Measurements from ENCODE around the gene GID8.
A peak's percentile ranks its signal among the peaks of the same experiment; 100 is the strongest.

GID8 gene

DNA sequence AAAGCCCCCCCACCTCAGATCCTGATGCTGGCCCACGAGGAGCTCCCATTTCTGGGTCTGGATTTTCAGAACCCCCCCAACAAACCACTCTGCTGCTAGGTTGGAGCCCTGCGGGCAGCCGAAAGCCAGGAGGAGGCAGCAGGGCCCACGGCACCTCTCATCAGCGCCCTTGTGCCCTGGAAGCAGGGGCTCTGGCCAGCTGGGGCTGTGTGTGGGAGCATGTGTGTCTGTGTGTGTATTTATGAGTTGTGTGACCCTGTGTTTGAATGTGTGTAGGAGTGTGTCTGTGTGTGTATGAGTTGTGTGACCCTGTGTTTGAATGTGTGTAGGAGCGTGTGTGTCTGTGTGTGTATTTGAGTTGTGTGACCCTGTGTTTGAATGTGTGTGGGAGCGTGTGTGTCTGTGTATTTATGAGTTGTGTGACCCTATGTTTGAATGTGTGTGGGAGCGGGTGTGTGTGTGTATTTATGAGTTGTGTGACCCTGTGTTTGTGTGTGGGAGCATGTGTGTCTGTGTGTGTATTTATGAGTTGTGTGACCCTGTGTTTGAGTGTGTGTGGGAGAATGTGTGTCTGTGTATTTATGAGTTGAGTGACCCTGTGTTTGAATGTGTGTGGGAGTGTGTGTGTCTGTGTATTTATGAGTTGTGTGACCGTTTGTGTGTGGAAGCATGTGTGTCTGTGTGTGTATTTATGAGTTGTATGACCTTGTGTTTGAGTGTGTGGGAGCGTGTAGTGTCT lies 33.4 kb downstream of the GID8 start:
- DNase-seq: no peak

- DNase-seq: peak; percentile 79
Observed at GRCh38 chr20:62971950-62972844, 34.2 kb downstream of the GID8 start.

GRCh38 chr20:62972845-62973745 lies 35.1 kb downstream of the GID8 start:
- no peak for DNase-seq

DNA sequence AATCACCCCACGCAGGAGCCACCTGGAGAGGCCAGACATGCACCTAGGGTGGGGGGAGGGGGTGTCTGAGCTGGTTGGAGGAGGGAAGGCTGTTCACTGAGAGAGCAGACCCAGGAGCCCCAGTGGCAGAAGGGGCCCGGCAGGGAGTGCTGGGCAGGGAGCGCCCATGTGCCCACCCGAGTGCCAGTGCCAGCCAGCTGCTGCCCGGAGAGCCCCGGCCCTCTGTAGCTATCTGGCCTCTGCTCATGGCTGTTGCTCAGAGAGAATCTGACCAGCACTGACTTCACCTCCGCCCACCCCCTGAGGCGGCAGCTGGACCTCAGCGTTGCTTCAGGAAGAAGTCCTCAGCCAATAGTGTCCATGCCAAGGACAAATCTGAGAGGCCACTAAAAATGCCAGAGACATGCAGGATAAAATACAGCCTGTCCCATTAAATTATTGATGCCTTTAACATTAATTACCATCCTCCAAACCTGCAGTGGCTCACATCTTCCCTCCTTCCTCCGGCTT lies 37.4 kb downstream of the GID8 start:
- no peak for DNase-seq

- no peak for DNase-seq
Observed at GRCh38 chr20:62975812-62976508, 38.0 kb downstream of the GID8 start.

DNA sequence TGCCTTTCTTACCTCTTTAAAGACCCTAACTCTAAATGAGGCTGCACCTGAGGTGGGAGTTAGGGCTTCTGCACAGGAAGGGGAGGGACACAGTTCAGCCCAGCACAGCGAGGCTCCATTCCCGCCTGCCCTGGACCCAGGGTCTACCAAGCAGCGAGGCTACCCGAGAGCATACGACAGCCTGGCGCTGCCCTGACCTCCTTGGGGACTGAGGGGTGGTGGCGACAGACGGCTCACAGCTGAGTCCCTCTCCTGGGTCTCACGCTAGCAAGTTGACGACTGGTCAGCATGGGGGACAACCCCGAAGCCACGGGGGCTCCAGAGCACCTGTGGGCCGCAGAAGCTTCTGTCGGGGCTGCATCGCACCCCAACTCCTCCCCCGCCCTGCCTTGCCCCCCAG lies 38.9 kb downstream of the GID8 start:
- no peak for DNase-seq

DNA sequence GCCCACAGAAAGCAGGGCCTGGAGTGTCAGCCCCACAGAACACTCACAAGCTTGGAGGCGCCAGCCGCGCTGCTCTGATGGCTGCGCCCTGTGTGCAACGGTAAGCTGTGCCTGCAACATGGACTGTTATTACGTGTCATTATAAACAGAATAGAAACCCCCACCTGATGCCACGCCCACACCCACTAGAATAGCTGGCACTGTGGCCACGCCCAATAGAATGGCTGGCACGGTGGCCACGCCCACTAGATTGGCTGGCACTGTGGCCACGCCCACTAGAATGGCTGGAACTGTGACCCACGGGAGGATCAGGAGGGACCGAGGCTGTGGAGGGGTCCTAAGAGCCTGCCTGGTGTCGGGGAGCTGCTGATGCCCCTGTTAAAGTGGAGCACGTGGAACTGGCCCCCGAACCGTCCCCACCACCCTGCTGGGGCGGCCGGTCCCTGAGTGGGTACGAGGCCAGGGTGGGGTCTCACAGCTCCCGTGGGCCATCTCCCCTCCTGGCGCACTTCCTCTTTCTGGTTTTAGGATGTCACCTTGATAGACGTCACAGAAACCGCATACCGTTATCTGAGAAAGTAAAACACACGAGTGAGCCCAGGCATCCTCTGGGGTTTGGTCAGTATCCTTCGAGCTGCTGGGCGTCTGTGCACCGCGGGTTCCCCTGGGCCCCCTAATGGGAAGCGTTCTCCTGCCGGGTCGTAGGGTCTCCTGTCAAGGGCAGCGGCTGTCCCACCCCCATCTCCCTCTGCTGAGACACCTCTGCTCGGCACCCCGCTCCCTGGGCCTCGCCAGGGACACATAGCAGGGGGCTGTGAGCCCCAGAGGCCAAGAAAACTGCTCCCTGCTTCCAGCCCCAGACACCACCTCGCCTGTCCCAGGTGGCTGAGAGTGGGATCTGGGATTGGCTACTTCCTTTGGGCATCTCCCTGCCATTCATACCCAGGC lies 39.9 kb downstream of the GID8 start:
- peak; percentile 81 for DNase-seq

- DNase-seq: no peak
Observed at GRCh38 chr20:62978561-62978943, 40.6 kb downstream of the GID8 start.

DNA sequence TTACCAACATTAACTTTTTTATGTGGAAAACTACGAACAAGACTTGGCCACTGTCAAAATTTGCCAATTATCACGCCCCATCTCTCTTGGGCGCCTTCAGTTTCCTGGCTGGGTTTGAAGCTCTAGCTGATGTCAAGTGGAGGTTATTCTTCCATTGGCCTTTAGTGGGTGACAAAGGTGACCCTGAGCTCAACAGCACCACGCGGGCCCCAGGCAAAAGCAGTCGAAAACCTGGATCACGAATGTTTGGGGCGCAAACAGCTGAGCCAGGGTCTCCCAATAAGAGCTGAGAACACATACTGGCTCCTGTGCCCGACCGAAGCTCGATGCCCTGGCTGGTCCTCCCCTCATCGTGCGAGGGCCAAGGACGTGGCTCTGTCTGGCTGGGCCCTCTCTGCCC lies 41.4 kb downstream of the GID8 start:
- no peak for DNase-seq

DNA sequence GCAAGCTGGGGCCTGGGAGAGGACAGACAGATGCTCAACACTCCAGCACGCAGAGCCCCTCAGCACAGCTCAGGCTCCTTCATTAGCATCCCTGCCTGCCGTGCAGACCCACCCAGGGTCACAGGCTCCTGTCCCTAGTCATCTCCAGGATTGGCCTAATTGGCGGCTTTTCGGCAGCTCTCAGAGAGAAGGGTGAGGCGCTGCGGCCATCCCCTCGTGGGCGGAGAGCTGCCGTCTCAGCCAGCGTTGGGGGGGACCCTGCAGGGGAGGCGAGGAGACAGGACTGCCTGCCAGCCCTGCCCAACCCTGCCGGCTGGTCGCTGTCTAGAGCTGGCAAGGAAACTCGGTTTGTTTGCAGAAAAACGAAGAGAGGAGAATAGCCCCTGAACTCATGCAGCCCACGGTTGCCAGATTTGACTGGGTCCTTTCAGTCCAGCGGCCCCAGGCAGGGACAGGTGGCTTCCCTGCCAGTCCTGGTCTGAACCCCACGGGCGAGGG lies 42.0 kb downstream of the GID8 start:
- no peak for DNase-seq

- no peak for DNase-seq
Observed at GRCh38 chr20:62980380-62980960, 42.5 kb downstream of the GID8 start.

- no peak for DNase-seq
Observed at GRCh38 chr20:62980970-62981369, 43.0 kb downstream of the GID8 start.

- no peak for DNase-seq
Observed at GRCh38 chr20:62982124-62983075, 44.5 kb downstream of the GID8 start.

DNA sequence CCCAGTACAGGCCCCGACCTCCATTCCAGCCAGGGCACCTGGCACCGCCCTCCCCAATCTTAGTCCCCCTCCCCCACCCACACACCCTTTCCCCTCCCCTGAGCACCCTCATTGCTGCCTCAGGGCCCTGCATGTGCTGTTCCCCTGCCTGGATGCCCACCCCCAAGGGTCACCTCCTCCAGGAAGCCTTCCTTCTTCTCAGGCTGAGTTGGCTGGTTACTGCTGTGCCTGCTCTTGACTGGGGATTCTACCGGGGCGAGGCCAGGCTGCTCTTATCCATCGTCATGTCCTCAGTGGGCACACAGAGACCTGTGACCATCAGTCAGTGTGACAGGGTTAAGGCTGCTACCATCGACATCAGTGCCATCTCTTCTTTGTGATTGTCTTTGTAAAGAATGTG lies 45.3 kb downstream of the GID8 start:
- no peak for DNase-seq

DNA sequence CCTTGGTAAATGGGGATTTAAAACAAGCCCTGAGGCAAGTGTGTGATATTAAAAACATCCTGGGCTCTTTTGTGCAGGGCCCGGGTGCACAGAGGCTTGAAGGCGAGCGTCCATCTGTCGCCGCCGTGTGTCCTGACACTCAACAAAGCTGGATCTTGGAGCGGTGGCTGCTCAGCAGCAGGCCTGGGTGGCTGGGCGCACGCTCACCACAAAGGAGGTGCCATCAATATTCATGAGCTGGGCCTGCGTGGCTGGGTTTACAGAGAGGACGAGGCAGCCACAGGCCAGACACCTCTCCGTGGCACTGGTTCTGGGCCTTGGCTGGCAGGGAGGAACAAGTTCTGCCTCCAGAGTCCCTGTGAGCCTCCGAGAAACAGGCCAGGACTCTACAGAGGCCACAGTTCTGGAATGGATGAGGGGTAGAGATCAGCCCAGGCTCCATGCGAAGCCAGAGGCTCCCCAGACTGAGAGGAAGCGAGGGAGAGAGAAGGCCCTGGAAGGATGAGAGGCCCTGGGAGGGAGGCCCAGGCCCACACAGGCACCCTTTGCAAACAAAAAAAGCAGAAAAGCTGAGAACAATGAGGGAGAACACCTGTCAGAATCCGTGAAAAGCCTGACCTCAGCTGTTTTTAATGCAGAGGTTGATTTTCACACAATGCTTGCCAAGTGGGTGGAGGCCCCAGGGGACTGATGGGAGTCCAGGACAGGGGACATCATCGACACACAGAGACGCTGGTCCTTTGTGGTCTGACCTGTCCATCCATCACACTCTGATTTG lies 46.9 kb downstream of the GID8 start:
- DNase-seq: no peak

GRCh38 chr20:62985444-62985778 lies 47.5 kb downstream of the GID8 start:
- DNase-seq: no peak

DNA sequence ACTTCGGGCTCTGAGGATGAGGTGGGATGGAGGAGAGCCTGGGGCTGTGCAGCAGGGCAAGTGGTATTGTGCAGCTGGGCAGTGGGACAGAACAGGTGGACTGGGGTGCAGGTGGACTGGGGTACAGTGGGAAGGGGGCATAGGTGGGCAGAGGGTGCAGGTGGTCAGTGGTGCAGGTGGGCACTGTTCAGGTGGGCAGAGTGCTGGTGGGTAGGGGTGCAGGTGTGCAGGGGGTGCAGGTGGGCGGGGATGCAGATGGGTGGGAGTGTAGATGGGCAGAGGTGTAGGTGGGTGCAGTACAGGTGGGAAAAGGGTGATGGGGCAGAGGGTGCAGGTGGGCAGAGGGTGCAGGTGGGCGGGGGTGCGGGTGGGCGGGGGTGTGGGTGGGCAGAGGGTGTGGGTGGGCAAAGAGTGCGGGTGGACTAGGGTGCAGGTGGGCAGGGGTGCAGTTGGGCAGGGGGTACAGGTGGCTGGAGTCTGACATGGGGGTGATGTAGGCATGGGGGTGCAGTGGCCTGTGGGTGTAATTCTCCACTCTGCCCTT lies 48.4 kb downstream of the GID8 start:
- DNase-seq: no peak

- no peak for DNase-seq
Observed at GRCh38 chr20:62987114-62987513, 49.2 kb downstream of the GID8 start.
